GM04504 (cell line): ENCODE results near the gene HOXB8.

ENCODE experiments used
- DNase-seq: peaks from one replicate; pipeline ENCODE4 v3.0.0-alpha.2; 2012; ENCODE audit warnings: low read depth

The HOXB8 gene

DNA sequence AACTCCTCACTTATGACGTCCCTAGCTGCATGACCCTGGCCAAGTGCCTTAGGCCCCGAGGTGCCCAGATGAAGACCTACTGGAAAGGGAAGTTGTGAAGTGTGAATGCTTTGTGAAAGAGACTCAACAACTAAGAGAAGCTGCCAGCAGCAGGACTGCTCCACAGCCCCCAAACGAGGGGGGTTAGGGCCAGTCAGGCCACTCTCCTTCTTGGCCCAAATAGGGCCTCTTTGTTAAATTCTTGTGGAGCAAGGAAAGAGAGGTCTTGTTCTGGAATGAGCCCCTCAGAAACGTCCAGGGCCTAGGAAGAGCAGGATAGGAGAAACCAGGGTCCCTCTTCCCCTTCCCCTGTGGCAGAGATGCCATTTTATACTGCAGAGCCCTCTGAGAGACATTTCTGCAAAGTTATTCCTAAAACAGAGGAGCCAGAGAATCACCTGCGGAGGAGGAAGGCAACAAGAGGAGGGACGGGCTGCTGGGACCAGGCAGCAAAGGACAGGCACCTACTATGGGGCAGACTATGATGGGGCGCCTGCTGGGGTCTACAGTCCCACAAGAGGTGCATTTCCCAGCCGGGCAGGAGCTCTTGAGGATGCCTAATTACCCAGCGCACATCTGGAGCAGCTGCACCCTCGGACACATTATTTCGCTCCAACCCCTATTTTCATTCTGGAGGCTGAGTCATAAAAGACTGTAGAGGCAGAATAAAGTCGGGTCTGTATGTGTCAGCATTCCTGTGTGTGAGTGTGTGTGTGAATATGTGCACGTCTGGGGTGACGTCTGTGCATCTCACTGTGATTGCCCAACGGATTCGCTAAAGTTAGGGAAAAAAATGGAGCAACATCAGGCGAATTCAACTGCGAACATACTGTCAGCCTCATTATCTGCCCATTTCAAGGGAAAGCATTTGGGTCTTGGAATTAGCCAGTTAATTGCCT, 22.5 kb upstream of the HOXB8 start:
- peak; percentile 67 for DNase-seq

DNA sequence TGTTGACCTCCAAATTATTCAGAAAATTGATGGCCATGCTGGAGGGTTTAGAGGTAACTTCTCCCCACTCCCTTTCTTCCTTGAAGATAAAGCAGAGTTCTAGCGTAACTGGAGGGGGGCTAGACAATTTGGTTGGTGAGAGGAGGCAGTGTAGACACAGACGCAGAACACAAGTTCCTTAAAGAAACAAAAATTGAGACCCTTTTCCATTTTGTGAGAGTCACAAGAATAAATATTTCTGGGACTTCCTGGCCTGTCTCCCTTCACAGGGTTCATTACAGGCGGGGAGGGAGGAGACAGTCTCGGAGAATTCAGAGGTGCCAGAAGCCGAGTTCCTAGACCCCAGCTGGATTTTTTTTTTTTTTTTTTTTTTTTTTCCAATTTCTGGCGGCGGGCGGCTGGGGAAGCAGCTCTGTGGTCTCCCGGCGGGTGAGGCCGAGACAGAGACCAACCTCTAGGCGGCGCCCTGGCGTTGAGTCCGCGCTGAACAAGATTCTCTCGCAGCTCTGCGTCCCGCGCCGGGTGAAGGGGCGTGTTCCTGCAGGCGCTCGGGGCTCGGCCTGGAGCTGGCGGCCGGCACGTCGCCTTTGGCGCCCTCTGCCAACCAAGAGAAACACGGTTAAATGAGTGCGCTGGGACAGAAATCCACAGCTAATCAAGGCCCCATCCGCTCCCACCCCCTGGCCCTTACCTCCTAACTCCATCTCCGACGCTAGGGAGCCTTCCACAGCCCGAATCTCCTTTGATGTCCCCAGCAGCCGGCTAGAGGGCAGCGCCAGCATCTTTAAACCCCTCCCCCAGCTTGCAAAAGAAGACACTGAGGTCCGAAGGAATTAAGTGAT, 21.3 kb upstream of the HOXB8 start:
- DNase-seq, result no peak

DNA sequence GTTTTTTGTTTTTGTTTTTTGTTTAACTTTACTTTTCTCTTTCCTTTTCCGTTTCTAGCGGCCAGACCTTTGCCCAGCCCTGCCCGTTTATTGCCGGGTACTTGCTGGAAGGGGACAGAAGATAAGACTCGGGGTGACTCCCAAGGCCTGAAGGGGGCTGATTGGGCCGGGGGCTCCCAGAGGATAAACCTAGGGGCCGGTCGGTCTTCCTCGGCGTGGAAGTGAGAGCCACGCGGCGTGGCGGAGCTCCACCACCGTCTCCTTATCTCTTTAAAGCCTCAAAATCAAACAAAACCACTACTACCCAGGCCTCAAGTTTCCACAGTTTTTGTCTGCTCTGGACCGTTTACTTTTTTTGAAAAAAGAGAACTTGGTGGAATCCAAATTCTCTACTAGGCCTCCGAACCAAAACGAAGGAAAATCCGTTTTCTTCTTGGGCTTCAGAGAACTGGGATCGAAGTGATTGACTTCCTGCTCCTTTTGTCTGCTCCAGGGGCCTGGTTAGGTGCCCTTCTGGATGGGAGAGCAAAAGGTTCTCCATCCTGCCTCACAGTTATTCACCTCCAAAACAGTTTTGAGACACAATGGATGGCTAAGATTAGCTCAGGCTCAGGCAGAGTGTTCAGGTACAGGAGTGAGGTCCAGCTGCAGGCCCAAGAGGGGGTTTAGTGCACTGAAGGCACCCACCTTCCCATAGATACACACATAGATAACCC, 19.6 kb upstream of the HOXB8 start:
- DNase-seq, result no peak

DNA sequence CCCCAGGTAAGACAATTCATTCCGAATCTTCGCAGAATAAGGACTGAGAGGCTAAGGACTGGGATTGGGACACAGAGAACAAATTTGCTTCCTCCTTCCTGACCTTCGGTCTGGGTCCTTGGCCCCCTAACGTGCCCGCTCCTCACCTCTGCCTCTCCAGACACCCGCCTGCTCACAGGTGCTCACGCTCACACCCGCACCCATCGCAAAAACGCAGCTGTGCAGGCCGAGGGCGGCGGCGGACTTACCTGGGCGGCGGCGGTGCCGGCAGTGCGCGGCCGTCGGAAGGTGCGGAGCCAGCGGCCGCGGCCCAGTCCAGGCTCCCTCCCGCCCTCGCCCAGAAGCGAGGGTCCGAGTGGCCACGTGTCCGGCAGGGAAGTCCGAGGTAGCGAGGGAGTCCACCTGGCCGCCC, 18.2 kb upstream of the HOXB8 start:
- DNase-seq, result no peak

DNA sequence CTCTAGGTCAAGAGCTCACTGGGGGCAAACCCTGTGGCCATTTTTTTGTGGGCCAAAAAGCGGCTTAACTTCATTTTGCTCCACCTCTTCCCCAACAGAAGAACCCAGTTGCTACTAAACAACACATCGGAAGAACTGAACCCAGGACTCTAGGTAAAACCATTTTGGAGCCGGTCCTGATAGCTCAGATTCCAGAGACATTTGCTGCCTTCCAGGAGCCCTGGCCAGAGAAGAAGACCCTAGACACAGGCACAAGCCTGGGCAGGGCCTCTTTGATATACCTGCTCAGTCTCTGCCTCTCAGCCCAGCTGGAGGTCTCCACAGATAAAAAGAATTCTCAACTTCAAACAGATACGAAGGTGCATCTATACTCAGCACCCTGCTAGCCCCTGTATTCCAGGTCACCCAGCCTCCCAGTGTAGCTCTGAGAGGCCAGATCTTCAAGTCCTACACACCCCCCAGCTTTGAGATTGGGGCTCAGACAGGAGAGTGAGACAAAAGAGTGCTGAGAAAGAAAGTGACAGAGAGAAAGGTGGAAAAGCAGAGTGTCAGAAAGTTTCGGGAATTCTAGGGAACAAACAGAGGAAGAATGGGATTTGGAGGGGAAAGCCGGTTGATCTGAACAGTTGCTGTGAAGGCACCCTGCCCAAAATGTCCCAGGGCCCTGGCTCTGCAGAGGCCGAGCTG, 17.6 kb upstream of the HOXB8 start:
- no peak for DNase-seq

DNA sequence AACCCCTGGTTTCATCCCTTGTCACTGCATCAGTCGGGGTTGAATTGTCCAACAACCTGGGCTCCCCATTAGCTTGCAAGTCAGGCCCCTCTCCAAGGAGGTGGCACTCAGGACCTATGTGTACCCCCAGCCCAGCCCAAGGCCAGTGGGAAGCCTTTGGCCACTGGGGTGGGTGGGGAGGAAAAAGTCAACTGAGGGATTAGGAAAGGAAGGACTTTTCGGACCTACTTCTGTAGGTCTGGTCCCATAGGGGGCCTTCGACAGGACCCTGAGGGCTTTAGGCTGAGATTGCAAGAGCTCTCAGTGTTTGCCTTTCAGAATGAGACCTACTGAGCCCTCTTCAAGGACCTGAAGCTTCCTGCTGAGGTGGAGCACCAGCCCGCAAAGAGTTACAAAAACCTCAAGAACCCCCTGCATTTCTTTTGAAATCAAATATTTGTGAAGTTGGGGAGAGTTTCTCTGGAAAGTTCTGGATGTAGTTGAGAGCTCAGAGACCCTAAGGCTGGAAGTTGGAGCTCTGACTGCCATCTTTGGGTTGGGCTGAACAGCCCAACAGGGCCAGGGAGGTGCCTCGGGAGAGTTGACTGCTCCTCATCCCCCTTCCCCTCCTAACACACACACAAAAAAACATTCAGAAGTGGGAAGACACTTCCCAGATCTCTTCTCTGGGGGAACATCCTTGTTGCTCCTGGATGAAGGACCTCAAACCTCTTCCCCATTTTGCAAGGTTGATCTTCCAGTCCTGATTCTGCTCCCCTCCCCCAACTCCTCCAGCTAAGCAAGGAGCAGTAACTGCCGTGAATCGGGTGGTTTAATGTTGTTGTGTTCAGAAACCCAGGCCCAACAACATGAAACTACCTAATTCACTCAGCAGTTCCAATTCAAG, 16.8 kb upstream of the HOXB8 start:
- no peak for DNase-seq

DNA sequence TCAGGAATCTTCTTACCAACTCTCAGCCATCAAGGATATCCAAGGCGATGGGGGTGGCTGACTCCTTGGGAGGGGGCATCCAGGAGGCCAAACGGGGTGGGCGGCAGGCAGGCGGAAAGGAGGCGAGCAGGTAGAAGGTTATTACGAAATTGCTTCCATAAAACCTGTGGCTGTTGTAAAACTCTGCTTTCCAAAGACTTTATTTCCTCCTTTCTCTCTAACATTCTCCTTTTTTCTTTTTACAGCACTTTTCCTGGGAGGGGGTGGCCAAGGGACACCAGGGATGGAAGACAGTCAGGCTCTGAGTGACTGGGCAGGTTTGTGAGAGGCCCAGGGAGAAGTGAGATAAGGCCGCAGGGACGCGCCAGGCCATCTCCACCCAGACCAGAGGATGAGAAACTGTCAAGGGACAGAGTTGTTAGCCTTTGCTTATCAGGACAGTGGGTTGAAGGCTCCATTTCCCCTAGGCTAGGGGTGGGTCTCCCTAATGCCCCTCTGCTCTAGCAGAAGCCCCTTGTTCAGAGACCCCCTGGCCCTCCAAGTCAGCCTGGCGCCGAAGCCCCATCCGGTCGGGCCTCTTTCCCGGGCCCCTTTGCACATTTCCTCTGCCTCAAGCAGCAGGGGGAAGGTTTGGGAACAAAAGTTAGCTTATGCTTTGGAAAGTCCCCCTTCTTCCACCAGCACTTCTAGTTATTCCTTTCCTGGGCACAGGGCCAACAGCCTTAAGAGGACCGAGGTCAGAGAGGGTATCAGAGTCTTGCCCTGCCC, 16.0 kb upstream of the HOXB8 start:
- DNase-seq, result no peak

DNA sequence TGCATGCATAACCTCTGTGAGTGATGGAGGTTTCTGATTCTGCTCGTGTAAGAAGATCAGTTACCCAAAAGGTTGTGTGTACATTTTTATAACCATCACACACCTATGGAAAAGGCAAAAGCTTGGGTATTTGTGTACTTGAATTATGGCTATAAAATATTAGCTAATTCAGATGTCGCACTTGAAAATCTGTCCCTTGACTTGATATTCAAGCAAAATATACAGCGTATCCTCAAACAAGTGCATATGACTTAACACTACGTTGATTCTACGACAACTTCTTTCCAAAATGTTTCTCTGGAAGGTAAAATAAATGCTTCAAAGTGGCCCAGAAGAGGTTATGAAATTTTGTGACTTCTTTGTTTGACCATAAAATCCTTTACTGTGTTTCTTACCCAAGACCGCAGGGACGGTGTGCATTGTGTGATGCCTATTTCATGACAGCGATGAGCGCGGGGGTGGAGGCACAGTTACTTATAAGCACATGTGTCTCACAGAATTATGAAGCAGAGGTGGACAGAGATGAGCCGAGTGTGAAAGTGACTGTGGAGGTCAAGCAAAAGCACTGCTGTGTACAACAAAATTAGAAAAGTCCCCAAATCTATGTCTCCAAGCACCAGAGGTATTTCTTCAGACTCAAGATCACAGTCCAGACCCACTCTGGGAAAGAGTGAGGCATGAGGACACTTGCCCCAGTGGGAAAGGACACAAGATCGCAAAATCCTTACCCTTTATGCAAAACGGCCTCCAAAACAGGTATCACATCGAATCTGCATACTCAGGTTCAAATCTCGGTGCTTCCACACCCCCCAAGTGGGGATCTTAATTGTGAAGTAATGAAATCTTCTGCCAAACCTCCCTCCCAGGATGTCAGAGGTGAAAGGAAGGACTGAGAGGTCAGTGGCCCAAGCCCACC, 15.2 kb upstream of the HOXB8 start:
- DNase-seq, result no peak

DNA sequence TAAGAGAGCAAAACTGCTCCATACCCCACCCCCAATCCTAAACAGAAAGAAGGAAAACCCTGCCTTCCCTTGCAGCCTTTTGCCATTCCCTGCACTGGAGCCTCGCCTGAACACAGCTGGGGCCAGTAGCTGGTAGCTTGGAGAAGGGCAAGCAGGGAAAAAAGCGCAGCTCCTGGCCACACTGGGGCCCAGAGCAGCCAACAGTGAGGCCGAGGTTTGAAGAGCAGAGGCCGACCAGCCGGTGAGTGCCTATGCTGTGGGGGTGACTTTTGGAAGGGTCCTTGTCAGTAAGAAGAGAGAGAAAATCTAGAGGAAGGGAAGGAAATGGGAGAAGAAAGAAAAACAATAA, 14.3 kb upstream of the HOXB8 start:
- DNase-seq, result no peak

DNA sequence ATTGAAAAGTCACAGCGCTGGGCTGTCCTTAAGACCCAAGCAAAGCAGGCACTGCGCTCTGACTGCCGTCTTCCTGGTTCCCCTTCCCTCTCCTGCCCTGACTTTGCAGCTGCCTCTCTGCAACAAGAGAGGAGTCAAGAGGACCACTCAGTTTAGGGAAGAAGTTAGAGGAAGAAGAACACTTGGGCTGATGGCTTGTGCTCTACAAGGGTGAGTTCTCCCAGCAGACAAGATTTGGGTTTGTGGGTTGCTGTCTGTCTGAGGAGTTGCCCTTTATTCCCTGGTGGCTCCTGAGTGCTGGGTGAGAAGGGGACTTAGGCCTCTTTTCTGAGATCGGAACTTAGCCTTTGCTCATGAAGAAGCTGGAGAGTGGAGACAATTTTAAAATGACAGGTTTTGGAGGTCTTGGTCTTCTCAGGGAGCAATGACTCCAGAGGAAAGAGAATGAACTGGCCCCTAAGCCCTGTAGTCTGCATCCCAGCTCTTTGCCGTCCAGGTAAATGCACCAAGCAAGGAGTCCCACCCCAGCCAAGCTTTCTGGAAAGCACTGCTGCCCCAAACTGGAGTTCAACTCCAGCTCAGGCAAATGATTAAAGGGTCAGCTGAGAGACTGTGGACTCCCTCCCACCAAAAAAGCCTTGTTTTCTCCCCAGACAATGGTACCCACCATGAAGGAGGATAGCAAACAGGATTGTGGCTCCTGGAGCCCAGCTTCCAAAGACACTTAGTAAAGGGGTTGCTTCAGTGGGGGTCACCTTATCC, 13.7 kb upstream of the HOXB8 start:
- no peak for DNase-seq

DNA sequence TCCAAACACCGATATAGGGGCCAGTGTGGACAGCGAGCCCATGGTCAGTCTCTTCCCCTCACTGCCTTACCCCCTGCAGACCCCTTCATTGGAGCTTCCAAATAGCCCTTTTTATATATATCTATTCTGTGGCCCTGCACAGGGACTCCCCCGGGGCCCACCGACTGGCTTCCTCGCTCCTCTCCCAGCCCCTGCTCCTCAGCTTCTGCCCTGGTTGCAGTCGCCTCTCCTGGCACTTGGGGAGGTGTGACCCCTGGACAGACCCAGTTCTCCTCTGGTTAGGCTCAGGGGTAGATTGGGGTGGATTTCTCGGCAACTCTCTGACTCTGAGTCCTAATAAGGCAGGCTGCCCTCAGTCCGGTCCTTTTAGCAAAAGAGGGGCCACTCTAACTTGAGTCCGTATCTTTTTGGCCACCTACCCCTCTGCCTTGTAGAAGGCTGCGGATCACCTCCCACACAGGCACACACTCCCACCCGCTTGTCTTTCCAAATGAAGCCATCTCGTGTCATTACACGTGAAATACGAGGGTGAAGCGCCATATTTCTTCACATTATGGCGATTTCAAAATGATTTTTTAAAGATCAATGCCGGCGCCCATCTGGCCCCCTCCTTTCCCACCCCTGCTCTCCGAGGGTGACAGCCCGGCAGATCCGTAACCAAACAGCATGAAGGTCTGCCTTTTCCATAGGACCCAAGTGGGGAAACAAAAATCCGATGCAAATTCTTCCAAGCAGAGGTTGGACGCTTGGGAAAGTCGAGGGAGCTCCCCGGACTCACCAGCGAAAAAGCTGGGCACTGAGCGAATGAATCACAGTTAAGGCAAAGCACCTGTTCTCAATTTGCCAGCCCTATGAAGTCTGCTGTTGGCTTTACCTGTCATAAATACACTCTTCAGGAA, 12.8 kb upstream of the HOXB8 start:
- DNase-seq, result no peak

DNA sequence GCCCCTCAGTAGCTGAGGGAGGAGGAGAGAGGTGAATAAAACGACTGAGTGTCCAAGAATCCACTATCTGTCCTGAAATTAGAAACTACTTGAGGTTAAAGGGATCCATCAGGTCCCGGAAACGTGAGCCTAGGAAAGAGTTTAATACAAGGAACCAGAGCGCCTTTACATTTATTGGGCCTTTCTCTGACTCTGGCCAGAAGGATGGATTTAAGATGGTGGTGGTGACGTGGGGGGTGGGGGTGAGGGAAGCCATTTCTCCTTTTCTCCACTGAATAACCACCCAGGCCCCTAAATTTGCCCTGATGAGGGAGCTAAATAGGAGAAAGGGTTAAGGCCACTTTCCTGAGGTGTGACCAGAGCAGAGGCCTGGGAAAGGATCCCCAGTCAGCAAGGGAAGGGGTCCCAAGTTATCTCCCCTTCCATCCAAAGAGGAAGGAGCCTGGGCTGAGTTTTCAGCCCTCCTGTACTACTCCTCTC, 12.1 kb upstream of the HOXB8 start:
- no peak for DNase-seq

DNA sequence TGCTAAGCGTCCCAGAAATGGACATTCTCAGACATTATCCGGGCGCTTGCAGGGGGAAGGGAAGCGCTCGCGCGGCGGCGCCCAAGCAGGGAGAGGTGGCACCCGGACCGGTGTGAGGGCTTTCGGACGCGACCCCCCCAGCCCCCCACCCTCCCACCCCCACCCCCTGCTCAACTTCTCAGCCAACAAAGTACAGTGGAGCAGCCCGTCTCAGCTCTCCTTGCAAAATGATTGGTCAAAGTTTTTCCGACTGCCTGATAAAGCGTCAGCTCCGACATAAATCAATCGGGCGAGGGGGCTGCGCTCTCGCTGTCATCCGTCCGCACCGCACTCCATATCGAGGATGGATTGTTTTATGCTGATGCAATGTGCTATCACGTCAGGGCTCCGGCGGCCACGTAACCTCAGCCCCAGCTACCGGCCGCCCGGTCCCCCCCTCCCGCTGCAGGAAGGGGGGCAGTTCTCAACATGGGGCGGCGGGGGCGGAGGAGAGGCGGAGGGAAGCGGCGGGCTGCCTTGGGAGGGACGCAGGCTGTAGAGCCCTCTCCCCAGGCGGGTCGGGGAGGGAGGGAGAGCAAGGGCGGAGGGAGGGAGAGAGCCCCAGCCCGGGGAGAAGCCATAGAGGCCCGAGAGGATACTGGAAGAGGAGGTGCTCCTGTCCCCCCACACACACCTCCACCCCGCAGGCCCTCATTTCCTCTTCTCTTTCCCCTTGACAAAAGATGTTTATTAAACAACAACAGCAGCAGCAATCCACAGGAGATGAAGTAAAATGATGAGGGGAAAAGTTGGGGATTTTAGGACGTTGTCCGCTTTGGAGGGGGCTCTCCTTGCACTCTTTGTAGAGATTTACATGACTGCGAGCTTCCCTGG, 11.4 kb upstream of the HOXB8 start, which contains the start of gene HOXB9:
Gene HOXB9, minus strand, starts transcription at position 114 of the 873 bp plus-strand sequence. Its CDS starts 89 bp downstream, at position 25.
- DNase-seq, result no peak

DNA sequence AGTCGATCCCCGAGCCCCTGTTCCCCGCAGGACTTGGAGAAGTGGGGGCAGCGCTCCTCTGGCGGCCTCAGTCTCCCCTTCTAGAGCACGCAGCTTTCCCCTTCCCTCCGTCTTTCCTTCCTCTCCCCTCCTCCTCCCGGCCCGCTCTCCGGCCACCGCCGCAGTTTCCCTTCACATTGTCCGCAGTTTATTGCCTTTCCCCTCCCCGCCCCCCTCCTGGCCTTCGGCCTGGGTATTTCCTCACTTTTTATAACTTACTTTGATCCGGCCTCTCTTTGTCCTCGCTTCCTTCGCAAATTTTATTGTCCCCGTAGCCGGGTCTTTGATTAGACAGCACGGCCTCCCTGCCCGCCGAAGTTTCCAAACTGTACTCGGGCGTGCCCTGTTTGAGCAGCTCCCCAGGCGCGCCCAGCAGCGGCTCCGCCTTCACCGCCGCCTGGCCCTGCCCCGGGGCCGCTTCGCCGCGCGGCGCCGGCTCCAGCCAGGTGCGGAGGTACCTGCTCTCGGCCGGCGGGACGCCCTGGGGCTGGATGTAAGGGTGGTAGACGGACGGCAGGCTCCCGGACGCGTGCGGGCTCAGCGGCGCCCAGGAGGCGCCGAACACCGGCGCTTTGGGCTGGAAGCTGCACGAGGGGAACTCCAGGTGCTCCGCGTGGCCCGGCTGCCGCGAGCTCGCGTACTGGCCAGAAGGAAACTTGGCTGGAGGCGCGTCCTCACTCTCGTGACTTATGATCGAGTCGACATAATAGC, 10.6 kb upstream of the HOXB8 start:
- no peak for DNase-seq
